DOHH2 (cell line): ENCODE measurements around the gene CCNI.

Experiments used
- H3F3A ChIP-seq: fragments of 200-600 bp; sonication (generic), shearing (Covaris generic); 2 replicates; pipeline ENCODE4 v1.6.0; 2016; ENCODE audit warnings: antibody characterized with exemption, mild to moderate bottlenecking; ENCODE audit not compliant: control insufficient read depth, insufficient read depth
- H3K27ac ChIP-seq: fragments of 200-600 bp; sonication (generic); 2 replicates; pipeline ENCODE4 v1.5.1; 2014; ENCODE audit warnings: low read depth, mild to moderate bottlenecking, low read length, moderate library complexity
- H3K27me3 ChIP-seq: fragments of 200-600 bp; sonication (generic); 2 replicates; pipeline ENCODE4 v1.6.1; 2014; ENCODE audit warnings: mild to moderate bottlenecking, low read length, mixed read lengths; ENCODE audit not compliant: control insufficient read depth
- H3K36me3 ChIP-seq: fragments of 200-600 bp; sonication (generic); 2 replicates; pipeline ENCODE4 v1.6.1; 2014; ENCODE audit warnings: mild to moderate bottlenecking, low read length, moderate library complexity, mixed read lengths; ENCODE audit not compliant: control insufficient read depth
- H3K4me1 ChIP-seq: fragments of 200-600 bp; sonication (generic); 2 replicates; pipeline ENCODE4 v1.6.1; 2014; ENCODE audit warnings: mild to moderate bottlenecking, low read length, mixed read lengths; ENCODE audit not compliant: control insufficient read depth
- H3K4me2 ChIP-seq: fragments of 200-600 bp; sonication (generic); 2 replicates; pipeline ENCODE4 v1.6.0; 2014; ENCODE audit warnings: mild to moderate bottlenecking, low read length, moderate library complexity
- H3K4me3 ChIP-seq: fragments of 200-600 bp; sonication (generic); 2 replicates; pipeline ENCODE4 v1.5.1; 2014; ENCODE audit warnings: mild to moderate bottlenecking, low read length, mixed read lengths
- H3K79me2 ChIP-seq: fragments of 200-600 bp; sonication (generic); 2 replicates; pipeline ENCODE4 v1.6.1; 2014; ENCODE audit warnings: mild to moderate bottlenecking, low read length, mixed read lengths; ENCODE audit not compliant: control insufficient read depth
- H3K9me2 ChIP-seq: fragments of 200-600 bp; sonication (generic); replicated peaks from 2 replicates; pipeline ENCODE4 v1.6.1; 2014; ENCODE audit warnings: mild to moderate bottlenecking, low read length, mixed read lengths; ENCODE audit not compliant: control insufficient read depth
- H3K9me3 ChIP-seq: fragments of 200-600 bp; sonication (generic); 2 replicates; pipeline ENCODE4 v1.6.1; 2014; ENCODE audit warnings: antibody characterized with exemption, low read length, mixed read lengths; ENCODE audit not compliant: control insufficient read depth, insufficient read depth
- H4K20me1 ChIP-seq: fragments of 200-600 bp; sonication (generic); 2 replicates; pipeline ENCODE4 v1.6.0; 2014; ENCODE audit warnings: low read depth, mild to moderate bottlenecking, antibody characterized with exemption, low read length, moderate library complexity; ENCODE audit not compliant: control insufficient read depth, insufficient read depth
- EZH2phosphoT487 ChIP-seq: fragments of 200-600 bp; sonication (generic); IDR thresholded peaks from 2 replicates; pipeline ENCODE4 v1.6.1; 2017; ENCODE audit warnings: borderline replicate concordance, mild to moderate bottlenecking, antibody characterized with exemption, low read length, moderate library complexity, mixed read lengths
- TF ChIP-seq, protein P1 (sequence below): fragments of 200-600 bp; sonication (generic); IDR thresholded peaks from one replicate; pipeline ENCODE4 v1.5.1; 2014; ENCODE audit warnings: antibody characterized with exemption, mild to moderate bottlenecking, low read depth, low read length; ENCODE audit not compliant: poor library complexity, severe bottlenecking

CCNI gene

DNA sequence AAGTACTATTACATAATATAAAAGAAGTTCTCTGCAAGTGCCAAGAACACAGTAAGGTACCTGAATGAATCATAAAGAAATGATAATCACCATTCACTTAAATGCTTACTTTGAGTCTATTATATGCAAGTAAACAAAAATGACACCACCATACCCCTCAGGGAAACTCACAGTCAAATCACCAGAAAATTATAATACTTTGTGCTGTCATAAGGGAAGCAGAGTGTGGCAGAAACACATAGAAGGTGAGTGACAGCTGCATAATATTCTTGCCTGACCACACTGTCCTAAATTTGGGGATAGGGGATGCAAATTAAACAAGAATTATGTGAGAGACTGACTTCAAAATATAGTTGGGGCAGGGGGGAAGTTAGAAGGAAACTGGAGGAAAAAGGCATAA is 12.9 kb downstream of the CCNI start:
- peaks cover 8% of the 10 kb centered on the region for H3F3A ChIP-seq
- no peak overlapping the region for H3K4me3 ChIP-seq
- H3K4me1 ChIP-seq, result peaks cover 27% of the 10 kb centered on the region
- no peaks in the 10 kb centered on the region for H3K27me3 ChIP-seq
- no peaks in the 10 kb centered on the region for H3K9me2 ChIP-seq
- peaks cover 9% of the 10 kb centered on the region; the same call in 1 of the 2 replicates for H4K20me1 ChIP-seq
- no peaks in the 10 kb centered on the region for H3K9me3 ChIP-seq
- H3K4me2 ChIP-seq, result peak overlapping the region; percentile 28
- peaks cover 92% of the 10 kb centered on the region for H3K36me3 ChIP-seq
- no peak for TF ChIP-seq EZH2phosphoT487
- TF ChIP-seq, protein P1, sequence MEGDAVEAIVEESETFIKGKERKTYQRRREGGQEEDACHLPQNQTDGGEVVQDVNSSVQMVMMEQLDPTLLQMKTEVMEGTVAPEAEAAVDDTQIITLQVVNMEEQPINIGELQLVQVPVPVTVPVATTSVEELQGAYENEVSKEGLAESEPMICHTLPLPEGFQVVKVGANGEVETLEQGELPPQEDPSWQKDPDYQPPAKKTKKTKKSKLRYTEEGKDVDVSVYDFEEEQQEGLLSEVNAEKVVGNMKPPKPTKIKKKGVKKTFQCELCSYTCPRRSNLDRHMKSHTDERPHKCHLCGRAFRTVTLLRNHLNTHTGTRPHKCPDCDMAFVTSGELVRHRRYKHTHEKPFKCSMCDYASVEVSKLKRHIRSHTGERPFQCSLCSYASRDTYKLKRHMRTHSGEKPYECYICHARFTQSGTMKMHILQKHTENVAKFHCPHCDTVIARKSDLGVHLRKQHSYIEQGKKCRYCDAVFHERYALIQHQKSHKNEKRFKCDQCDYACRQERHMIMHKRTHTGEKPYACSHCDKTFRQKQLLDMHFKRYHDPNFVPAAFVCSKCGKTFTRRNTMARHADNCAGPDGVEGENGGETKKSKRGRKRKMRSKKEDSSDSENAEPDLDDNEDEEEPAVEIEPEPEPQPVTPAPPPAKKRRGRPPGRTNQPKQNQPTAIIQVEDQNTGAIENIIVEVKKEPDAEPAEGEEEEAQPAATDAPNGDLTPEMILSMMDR, result no peak
- H3K79me2 ChIP-seq, result peaks cover 88% of the 10 kb centered on the region
- peak overlapping the region; percentile 19; the same call in 1 of the 2 replicates for H3K27ac ChIP-seq

DNA sequence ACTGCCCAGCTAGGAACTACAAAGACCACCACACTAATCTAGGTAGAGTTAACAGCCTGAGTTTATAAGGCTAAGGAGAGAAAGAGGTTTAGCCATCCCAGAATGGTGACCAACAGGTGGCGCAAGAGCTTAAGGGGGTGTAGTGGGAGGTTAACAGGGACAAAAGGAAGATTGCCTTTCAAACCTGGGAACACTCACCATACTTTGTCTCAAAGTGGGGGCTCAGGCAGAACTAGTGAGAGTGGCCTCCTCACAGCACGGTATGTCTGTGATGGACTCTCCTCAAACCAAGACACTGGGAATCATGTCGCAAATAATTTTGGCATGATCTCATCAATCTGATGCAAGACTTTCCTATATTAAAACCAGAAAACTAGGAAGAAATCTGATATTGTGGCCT is 23.4 kb downstream of the CCNI start:
- H3K27ac ChIP-seq, result no peak overlapping the region
- peaks cover 59% of the 10 kb centered on the region for H3F3A ChIP-seq

DNA sequence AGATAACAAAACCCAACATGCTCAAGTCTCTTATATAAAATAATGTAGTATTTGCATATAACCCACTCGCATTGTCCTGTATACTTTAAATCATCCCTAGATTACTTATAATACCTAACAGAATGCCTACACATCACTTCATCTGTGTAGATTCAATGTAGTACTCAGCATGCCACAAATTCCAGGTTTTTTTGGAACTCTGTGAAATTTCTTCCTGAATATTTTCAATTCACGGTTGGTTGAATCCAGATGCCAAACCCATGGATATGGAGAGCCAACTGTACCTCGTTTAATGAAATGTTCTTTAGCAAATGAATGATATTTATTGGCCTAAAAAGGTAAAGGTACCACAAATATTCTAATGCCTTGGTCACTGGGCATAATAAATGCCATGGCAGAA is 24.8 kb downstream of the CCNI start:
- H3K4me1 ChIP-seq, result no peaks in the 10 kb centered on the region
- TF ChIP-seq, protein P1, result no peak
- no peak for TF ChIP-seq EZH2phosphoT487
- H3K9me2 ChIP-seq, result no peaks in the 10 kb centered on the region
- no peak overlapping the region for H3K4me3 ChIP-seq
- H3K27ac ChIP-seq, result no peak overlapping the region
- no peaks in the 10 kb centered on the region for H3K9me3 ChIP-seq
- H3K4me2 ChIP-seq, result no peak overlapping the region
- H3K36me3 ChIP-seq, result peaks cover 98% of the 10 kb centered on the region
- H3K79me2 ChIP-seq, result peaks cover 16% of the 10 kb centered on the region
- no peaks in the 10 kb centered on the region for H4K20me1 ChIP-seq
- H3K27me3 ChIP-seq, result no peaks in the 10 kb centered on the region
- peaks cover 65% of the 10 kb centered on the region for H3F3A ChIP-seq

More for the DNA sequence above, 23.4 kb downstream of the CCNI start:
- H3K9me3 ChIP-seq, result no peaks in the 10 kb centered on the region
- peaks cover 17% of the 10 kb centered on the region for H3K79me2 ChIP-seq
- no peaks in the 10 kb centered on the region for H3K9me2 ChIP-seq
- peaks cover 98% of the 10 kb centered on the region for H3K36me3 ChIP-seq
- H3K4me3 ChIP-seq, result no peak overlapping the region
- TF ChIP-seq EZH2phosphoT487, result no peak
- TF ChIP-seq, protein P1, result peak; percentile 91
- H3K4me2 ChIP-seq, result no peak overlapping the region
- H3K4me1 ChIP-seq, result no peaks in the 10 kb centered on the region
- no peaks in the 10 kb centered on the region for H4K20me1 ChIP-seq
- H3K27me3 ChIP-seq, result no peaks in the 10 kb centered on the region
